Measurements from ENCODE around the gene USP33.

GRCh38 chr1:77783141-77783540 is 23.5 kb upstream of the USP33 start:
- TF ChIP-seq EP300 (IDR thresholded peaks at IDR 0.05) = no peak
- TF ChIP-seq POLR2A (IDR thresholded peaks at IDR 0.05) = no peak
- TF ChIP-seq CTCF (IDR thresholded peaks at IDR 0.05) = no peak
